LNCaP clone FGC (cell line): Measurements from ENCODE around the gene PLA2R1.

Experiments
- DNase-seq: peaks from one replicate; pipeline ENCODE4 v3.0.0-alpha.2; 2011; ENCODE audit warnings: low read depth
- H3K4me3 ChIP-seq: 2 replicates; pipeline ENCODE4 v1.5.1; 2011; ENCODE audit warnings: mild to moderate bottlenecking, low read depth, low read length, control low read depth
- CTCF ChIP-seq: IDR thresholded peaks from 2 replicates; pipeline ENCODE4 v1.5.1; 2012; ENCODE audit warnings: mild to moderate bottlenecking; ENCODE audit not compliant: control insufficient read depth, insufficient read depth; ENCODE audit errors: extremely low read depth

PLA2R1 gene

GRCh38 chr2:160035125-160035524 lies 27.3 kb downstream of the PLA2R1 start:
- TF ChIP-seq CTCF = no peak
- no peak for DNase-seq
- H3K4me3 ChIP-seq = no peak overlapping the region

GRCh38 chr2:160034396-160034795 lies 28.0 kb downstream of the PLA2R1 start:
- no peak for TF ChIP-seq CTCF
- no peak for DNase-seq
- H3K4me3 ChIP-seq = no peak overlapping the region

GRCh38 chr2:160033732-160034392 lies 28.6 kb downstream of the PLA2R1 start:
- DNase-seq = no peak
- no peak for TF ChIP-seq CTCF
- no peak overlapping the region for H3K4me3 ChIP-seq

- no peak for DNase-seq
- no peak for TF ChIP-seq CTCF
- H3K4me3 ChIP-seq = no peak overlapping the region
Measured at GRCh38 chr2:160029270-160029628, 33.2 kb downstream of the PLA2R1 start.

GRCh38 chr2:160028431-160029269 lies 33.8 kb downstream of the PLA2R1 start:
- no peak overlapping the region for H3K4me3 ChIP-seq
- TF ChIP-seq CTCF = no peak
- no peak for DNase-seq

GRCh38 chr2:160022162-160022561 lies 40.3 kb downstream of the PLA2R1 start:
- DNase-seq = no peak
- peak; percentile 41 for TF ChIP-seq CTCF
- H3K4me3 ChIP-seq = no peak overlapping the region
